PC-9 (cell line): ENCODE measurements around the gene TIMM21.

Experiments
- CTCF ChIP-seq: fragments of 200-600 bp; sonication (generic); conservative IDR thresholded peaks from 2 replicates; pipeline ENCODE4 v1.6.1; 2017; ENCODE audit warnings: mixed run types, antibody characterized with exemption, mild to moderate bottlenecking, moderate library complexity
- EZH2 ChIP-seq: fragments of 200-600 bp; sonication (generic); IDR thresholded peaks from 2 replicates; pipeline ENCODE4 v1.8.0; 2017; ENCODE audit warnings: antibody characterized with exemption, low read depth

DNA sequence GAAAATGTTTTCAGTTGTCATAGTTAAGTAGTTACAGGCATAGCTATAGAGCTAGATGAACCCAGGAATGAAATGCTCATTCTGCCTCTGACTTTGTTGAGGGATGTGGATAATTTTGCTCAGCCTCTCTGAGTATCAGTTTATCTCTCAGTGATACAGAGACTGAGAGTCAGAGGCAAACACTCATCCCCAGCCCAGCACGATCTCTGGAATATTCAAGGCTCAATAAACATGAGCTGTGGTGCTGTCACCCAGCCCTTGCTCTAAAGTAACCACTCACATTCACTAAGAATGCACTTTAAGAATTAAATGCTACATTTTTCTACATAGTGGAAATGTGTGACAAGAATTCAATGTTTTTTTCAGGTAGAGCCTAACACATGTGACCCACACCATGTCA, 30.6 kb downstream of the TIMM21 start:
- TF ChIP-seq CTCF = no peak
- TF ChIP-seq EZH2 = no peak
